ENCODE measurements around the gene DTX1.

Gene DTX1

GRCh38 chr12:113062502-113063395, 6.2 kb downstream of the DTX1 start:
- Histone ChIP-seq H3K9me3 (ENCODE audit: control insufficient read depth, insufficient read depth, low read length) (no peaks in the 10 kb centered on the region), H3K4me1 (ENCODE audit: control insufficient read depth, low read length) (peaks cover 81% of the 10 kb centered on the region), H3K79me2 (ENCODE audit: control insufficient read depth, low read length) (peaks cover 100% of the 10 kb centered on the region), H4K20me1 (ENCODE audit: control insufficient read depth, insufficient read depth, low read depth, low read length) (no peaks in the 10 kb centered on the region), H3K27me3 (ENCODE audit: control insufficient read depth, low read length) (no peaks in the 10 kb centered on the region), H3K4me3 (ENCODE audit: low read length) (peak overlapping the region; percentile 94), H3K36me3 (ENCODE audit: control insufficient read depth, low read length) (peaks cover 99% of the 10 kb centered on the region), H3K27ac (ENCODE audit: low read depth, low read length) (peak overlapping the region; percentile 99), H3K9me2 (replicated peaks; ENCODE audit: control insufficient read depth, low read length) (no peaks in the 10 kb centered on the region), H3K4me2 (ENCODE audit: low read length) (peak overlapping the region; percentile 99), H3F3A (ENCODE audit: control insufficient read depth, insufficient read depth) (peaks cover 83% of the 10 kb centered on the region)
- TF ChIP-seq EZH2phosphoT487 (IDR thresholded peaks at IDR 0.05; ENCODE audit: borderline replicate concordance, low read length) (no peak), CTCF (IDR thresholded peaks at IDR 0.05; ENCODE audit: low read depth, low read length, poor library complexity, severe bottlenecking) (peak; percentile 38)

- H3F3A ChIP-seq (ENCODE audit: control insufficient read depth, insufficient read depth): peaks cover 84% of the 10 kb centered on the region
Observed at GRCh38 chr12:113063396-113064350, 7.1 kb downstream of the DTX1 start.

More at GRCh38 chr12:113063396-113064350, 7.1 kb downstream of the DTX1 start:
- Histone ChIP-seq H3K36me3 (ENCODE audit: control insufficient read depth, low read length) (peaks cover 99% of the 10 kb centered on the region), H3K4me3 (ENCODE audit: low read length) (peak overlapping the region; percentile 94), H4K20me1 (ENCODE audit: control insufficient read depth, insufficient read depth, low read depth, low read length) (no peaks in the 10 kb centered on the region), H3K9me3 (ENCODE audit: control insufficient read depth, insufficient read depth, low read length) (no peaks in the 10 kb centered on the region), H3K4me1 (ENCODE audit: control insufficient read depth, low read length) (peaks cover 90% of the 10 kb centered on the region), H3K9me2 (replicated peaks; ENCODE audit: control insufficient read depth, low read length) (no peaks in the 10 kb centered on the region), H3K4me2 (ENCODE audit: low read length) (peak overlapping the region; percentile 99), H3K27ac (ENCODE audit: low read depth, low read length) (peak overlapping the region; percentile 99), H3K27me3 (ENCODE audit: control insufficient read depth, low read length) (no peaks in the 10 kb centered on the region), H3K79me2 (ENCODE audit: control insufficient read depth, low read length) (peaks cover 100% of the 10 kb centered on the region)
- TF ChIP-seq EZH2phosphoT487 (IDR thresholded peaks at IDR 0.05; ENCODE audit: borderline replicate concordance, low read length) (no peak), CTCF (IDR thresholded peaks at IDR 0.05; ENCODE audit: low read depth, low read length, poor library complexity, severe bottlenecking) (no peak)
